NCI-H1048 (cell line): ENCODE data around the gene TSPAN18.

ENCODE experiments used
- DNase-seq: peaks from one replicate; lab custom pipeline; 2025; lab: John Stamatoyannopoulos, UW

Gene TSPAN18

GRCh38 chr11:44979543-44980399 lies 253.0 kb downstream of the TSPAN18 start:
- no peak for DNase-seq

- DNase-seq = no peak
Measured at GRCh38 chr11:44980533-44981427, 254.0 kb downstream of the TSPAN18 start.
